Measurements from ENCODE around the gene B4GALNT3. TPM values are rescaled to one million over a fixed set of nuclear protein-coding genes. Genes with fewer than 3 reads are reported as not detected.

B4GALNT3 gene
- polyA plus RNA-seq, 2 of the 4 experiments (the other 2 are of a cell fraction), result 0.43 to 0.53 TPM

- POLR2A ChIA-PET, result no interaction called here
Observed at GRCh38 chr12:611721-612120, 152.0 kb downstream of the B4GALNT3 start.

GRCh38 chr12:612293-612692, 152.6 kb downstream of the B4GALNT3 start:
- Histone ChIP-seq H3K4me1 (peaks cover 23% of the 10 kb centered on the region), H3K27ac (peak overlapping the region in 1 of 2 experiments; percentile 4; a peak in 1 of 6 replicates), H3K4me2 (no peak overlapping the region), H3K9me3 (no peaks in the 10 kb centered on the region), H3K4me3 (no peak overlapping the region)
- 86% methylated on average over 7 of the region's 7 CpGs for WGBS (ENCODE audit: missing lambda C conversion rate)
- CTCF ChIA-PET, result interaction anchor here (0.6 to 6.1 kb wide), 6 partner anchors 10 to 157 kb away, joined by 3 to 52 read pairs (median 4); partner anchors contain the start of gene WNK1
- no peak for FAIRE-seq
- POLR2A ChIA-PET, result no interaction called here
- TF ChIP-seq KDM1A (IDR thresholded peaks at IDR 0.05; ENCODE audit: low read depth) (no peak), RAD21 (conservative IDR thresholded peaks at IDR 0.05 in 1 of 2, IDR thresholded peaks at IDR 0.05 in 1 of 2) (no peak), NR3C1 (IDR thresholded peaks at IDR 0.05) (no peak), MAFK (IDR thresholded peaks at IDR 0.05; ENCODE audit: partially characterized antibody) (no peak), HMGXB4 (CRISPR knock-in tag; IDR thresholded peaks at IDR 0.05; ENCODE audit: borderline replicate concordance) (no peak), FOSL2 (IDR thresholded peaks at IDR 0.05) (no peak), FOSL2 (CRISPR knock-in tag; IDR thresholded peaks at IDR 0.05) (no peak), CHD4 (IDR thresholded peaks at IDR 0.05; ENCODE audit: borderline replicate concordance) (no peak), MAZ (IDR thresholded peaks at IDR 0.05; ENCODE audit: borderline replicate concordance, low read depth, low read length) (no peak)
- DNase-seq (ENCODE audit: low read depth in 1 of 2, low spot score in 1 of 2), result no peak
- ATAC-seq, result no peak

More at GRCh38 chr12:611721-612120, 152.0 kb downstream of the B4GALNT3 start:
- FAIRE-seq (no peak), DNase-seq (ENCODE audit: low read depth in 1 of 2, low spot score in 1 of 2) (no peak), ATAC-seq (no peak)
- 96% methylated on average over 3 of the region's 3 CpGs for WGBS (ENCODE audit: missing lambda C conversion rate)
- Histone ChIP-seq H3K27ac (0 out of 6 replicates have a peak overlapping the region, but pooled peaks of 1 of the 2 experiments have one; percentile 15), H3K4me3 (no peak overlapping the region), H3K9me3 (no peaks in the 10 kb centered on the region), H3K4me2 (no peak overlapping the region), H3K4me1 (peaks cover 22% of the 10 kb centered on the region)
- TF ChIP-seq ZFP36 (IDR thresholded peaks at IDR 0.05; ENCODE audit: borderline replicate concordance, partially characterized antibody) (no peak), KDM1A (IDR thresholded peaks at IDR 0.05; ENCODE audit: low read depth) (no peak), EP300 (IDR thresholded peaks at IDR 0.05) (no peak), POLR2AphosphoS2 (conservative IDR thresholded peaks at IDR 0.05; ENCODE audit: low read length) (no peak), NPAS2 (CRISPR knock-in tag; IDR thresholded peaks at IDR 0.05; ENCODE audit: borderline replicate concordance) (no peak), ATOH8 (CRISPR knock-in tag; IDR thresholded peaks at IDR 0.05; ENCODE audit: low read depth) (no peak), POLR2A (IDR thresholded peaks at IDR 0.05; ENCODE audit: low read length) (no peak), HMGXB4 (CRISPR knock-in tag; IDR thresholded peaks at IDR 0.05; ENCODE audit: borderline replicate concordance) (no peak), CHD2 (IDR thresholded peaks at IDR 0.05; ENCODE audit: low read length, partially characterized antibody) (no peak), RCOR1 (IDR thresholded peaks at IDR 0.05; ENCODE audit: low read depth, low read length) (no peak), BCL3 (IDR thresholded peaks at IDR 0.05) (no peak), HOXB5 (CRISPR knock-in tag; IDR thresholded peaks at IDR 0.05) (no peak), CBX2 (IDR thresholded peaks at IDR 0.05; ENCODE audit: borderline replicate concordance, low read depth) (no peak)
- CTCF ChIA-PET, result interaction anchor here (0.6 to 6.1 kb wide), 5 partner anchors 9 to 158 kb away, joined by 3 to 41 read pairs (median 3); no protein-coding TSS in a partner anchor
